Colonic mucosa (tissue), 4 donors: ENCODE data around the gene PTPRN2. TPM values are rescaled to one million over a fixed set of nuclear protein-coding genes. Genes with fewer than 3 reads are reported as not detected.
"Not testable (repeated sequence)": the region's sequence is repeated elsewhere in the genome, so short reads cannot be mapped to it uniquely, and the experiment has no call there.

Experiments
- DNase-seq: peaks from one replicate; pipeline ENCODE4 v3.0.0-alpha.2; 2020
- H3K27ac ChIP-seq: fragments of 200-600 bp; one replicate; pipeline ENCODE4 v1.8.0; 2021
- H3K27me3 ChIP-seq: fragments of 200-600 bp; one replicate; pipeline ENCODE4 v1.8.0; 2021
- H3K36me3 ChIP-seq: fragments of 200-600 bp; one replicate; pipeline ENCODE4 v1.8.0; 2021
- H3K4me1 ChIP-seq: fragments of 200-600 bp; one replicate; pipeline ENCODE4 v1.8.0; 2021; ENCODE audit warnings: mild to moderate bottlenecking
- H3K4me3 ChIP-seq: fragments of 200-600 bp; one replicate; pipeline ENCODE4 v1.8.0; 2021
- H3K9ac ChIP-seq, 2 donors: one replicate each; pipeline ENCODE4 v1.7.0; 2013; ENCODE audit warnings: control low read depth in 2 of 2, low read depth in 2 of 2, low read length in 2 of 2
- H3K9me3 ChIP-seq: fragments of 200-600 bp; one replicate; pipeline ENCODE4 v1.8.0; 2021
- intact Hi-C: fragments of 100-400 bp; cut with DNase I; formaldehyde crosslinking; loops from one replicate; pipeline ENCODE4 v1.14.1; 2022
- total RNA-seq, 2 donors: library from RNA; stranded (reverse); fragmentation: NEBNext Ultra II Directional in 1 of 2; extraction: Animal tissue kit (Norgen Biotek cat#: 25700) in 1 of 2; gene quantifications; one replicate each; pipeline ENCODE4 v1.2.1, GENCODE V29; 2021
- TF ChIP-seq, protein P1 (sequence below): fragments of 200-600 bp; IDR thresholded peaks from one replicate; pipeline ENCODE4 v1.8.0; 2022; ENCODE audit warnings: antibody characterized with exemption, mild to moderate bottlenecking
- donor health status: healthy.
- donor health status: DM: no; HTN: no; CAD: no.
- donor health status: DM: no; HTN: no; CAD: no.

PTPRN2 gene
- total RNA-seq, 2 donors from 2014 or later: 14.7 to 21.6 TPM

DNA sequence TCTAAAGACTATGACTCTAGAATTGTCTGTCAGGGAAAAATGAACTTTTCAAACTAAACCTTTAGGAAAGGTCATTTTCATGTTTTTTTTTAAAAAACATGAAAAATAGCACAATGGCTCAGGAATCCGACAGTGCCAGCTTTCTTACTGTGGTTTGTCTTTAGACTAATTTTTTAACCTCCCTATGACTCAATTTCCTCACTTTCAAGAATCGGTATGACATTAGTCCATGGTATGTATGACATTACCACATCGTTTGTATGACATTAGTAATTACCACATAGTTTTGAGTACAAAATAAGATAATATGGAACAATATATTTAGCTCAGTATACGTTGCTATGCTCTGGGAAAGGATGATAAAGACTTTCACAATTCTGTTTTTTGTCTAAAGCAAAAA lies 383.2 kb downstream of the PTPRN2 start:
- TF ChIP-seq, protein P1, sequence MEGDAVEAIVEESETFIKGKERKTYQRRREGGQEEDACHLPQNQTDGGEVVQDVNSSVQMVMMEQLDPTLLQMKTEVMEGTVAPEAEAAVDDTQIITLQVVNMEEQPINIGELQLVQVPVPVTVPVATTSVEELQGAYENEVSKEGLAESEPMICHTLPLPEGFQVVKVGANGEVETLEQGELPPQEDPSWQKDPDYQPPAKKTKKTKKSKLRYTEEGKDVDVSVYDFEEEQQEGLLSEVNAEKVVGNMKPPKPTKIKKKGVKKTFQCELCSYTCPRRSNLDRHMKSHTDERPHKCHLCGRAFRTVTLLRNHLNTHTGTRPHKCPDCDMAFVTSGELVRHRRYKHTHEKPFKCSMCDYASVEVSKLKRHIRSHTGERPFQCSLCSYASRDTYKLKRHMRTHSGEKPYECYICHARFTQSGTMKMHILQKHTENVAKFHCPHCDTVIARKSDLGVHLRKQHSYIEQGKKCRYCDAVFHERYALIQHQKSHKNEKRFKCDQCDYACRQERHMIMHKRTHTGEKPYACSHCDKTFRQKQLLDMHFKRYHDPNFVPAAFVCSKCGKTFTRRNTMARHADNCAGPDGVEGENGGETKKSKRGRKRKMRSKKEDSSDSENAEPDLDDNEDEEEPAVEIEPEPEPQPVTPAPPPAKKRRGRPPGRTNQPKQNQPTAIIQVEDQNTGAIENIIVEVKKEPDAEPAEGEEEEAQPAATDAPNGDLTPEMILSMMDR: no peak
- Histone ChIP-seq H3K4me1 (no peaks in the 10 kb centered on the region), H3K36me3 (no peaks in the 10 kb centered on the region), H3K9ac (no peak overlapping the region), H3K9me3 (no peaks in the 10 kb centered on the region), H3K27me3 (no peaks in the 10 kb centered on the region), H3K27ac (no peak overlapping the region), H3K4me3 (no peak overlapping the region)
- intact Hi-C loops: no loop called here
- DNase-seq: no peak

DNA sequence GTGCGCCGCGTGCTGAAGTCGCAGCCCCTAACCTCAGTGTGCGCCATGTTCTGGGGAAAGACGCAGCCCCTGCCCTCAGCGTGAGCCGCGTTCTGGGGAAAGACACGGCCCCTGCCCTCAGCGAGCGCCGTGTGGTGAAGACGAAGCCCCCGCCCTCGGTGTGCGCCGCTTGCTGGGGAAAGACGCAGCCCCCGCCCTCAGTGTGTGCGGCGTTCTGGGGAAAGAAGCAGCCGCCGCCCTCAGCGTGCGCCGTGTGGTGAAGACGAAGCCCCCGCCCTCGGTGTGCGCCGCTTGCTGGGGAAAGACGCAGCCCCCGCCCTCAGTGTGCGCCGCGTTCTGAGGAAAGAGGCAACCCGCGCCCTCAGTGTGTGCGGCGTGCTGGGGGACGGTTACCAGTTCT lies 383.7 kb downstream of the PTPRN2 start:
- H3K36me3 ChIP-seq, H3K4me3 ChIP-seq, H3K9ac ChIP-seq, DNase-seq, H3K9me3 ChIP-seq, H3K27ac ChIP-seq, H3K27me3 ChIP-seq, intact Hi-C loops, H3K4me1 ChIP-seq: not testable (repeated sequence)

DNA sequence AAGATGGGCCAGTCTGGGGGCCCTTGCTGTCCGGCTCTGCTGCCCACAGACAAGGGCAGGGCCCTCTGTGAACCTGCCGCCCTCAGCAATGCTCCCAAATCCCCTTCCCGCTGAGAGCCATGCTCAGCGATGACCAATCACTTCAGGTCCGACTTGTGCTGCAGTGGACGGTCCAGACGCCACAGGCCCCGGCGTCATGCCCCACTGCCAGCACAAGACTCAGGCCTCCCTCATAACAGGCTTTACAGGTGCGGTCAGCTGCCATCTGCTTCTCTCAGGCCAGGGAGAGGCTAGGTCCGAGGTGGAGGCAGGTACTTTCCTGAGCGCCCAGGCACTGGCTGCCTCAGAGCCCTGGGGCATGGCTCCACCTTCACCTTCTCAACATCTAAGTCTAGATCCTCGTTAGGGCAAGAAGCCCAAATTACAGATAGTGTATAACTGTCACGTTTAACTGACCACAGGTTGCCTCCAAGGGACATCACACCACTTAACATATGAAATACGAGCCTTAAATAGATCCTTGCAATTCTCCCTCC lies 393.2 kb downstream of the PTPRN2 start:
- TF ChIP-seq, protein P1: no peak
- Histone ChIP-seq H3K4me3 (no peak overlapping the region), H3K27me3 (no peaks in the 10 kb centered on the region), H3K27ac (no peak overlapping the region), H3K4me1 (no peaks in the 10 kb centered on the region), H3K36me3 (no peaks in the 10 kb centered on the region), H3K9ac (no peak overlapping the region), H3K9me3 (no peaks in the 10 kb centered on the region)
- intact Hi-C loops: no loop called here
- no peak for DNase-seq

DNA sequence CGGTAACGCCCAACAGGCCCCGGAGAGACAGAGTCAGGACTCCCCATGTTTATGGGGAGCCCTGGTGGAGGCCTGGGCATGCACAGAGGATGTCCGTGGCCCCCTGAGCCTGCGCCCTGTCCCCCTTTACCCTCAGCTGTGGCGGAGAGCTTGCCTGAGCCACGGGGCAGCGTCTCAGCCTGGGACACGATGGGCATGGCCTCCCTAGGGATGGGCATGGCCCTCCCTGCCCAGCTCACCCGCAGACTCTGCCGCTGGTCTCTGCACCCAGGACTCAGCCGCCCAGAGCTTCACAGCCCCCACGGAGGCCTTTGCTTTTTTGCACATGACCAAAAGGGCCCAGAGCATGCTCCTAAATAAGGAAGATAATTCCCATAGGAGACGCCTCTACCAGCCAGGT lies 394.2 kb downstream of the PTPRN2 start:
- Histone ChIP-seq H3K4me1 (no peaks in the 10 kb centered on the region), H3K9ac (no peak overlapping the region), H3K36me3 (no peaks in the 10 kb centered on the region), H3K27ac (no peak overlapping the region), H3K4me3 (no peak overlapping the region), H3K27me3 (no peaks in the 10 kb centered on the region), H3K9me3 (no peaks in the 10 kb centered on the region)
- TF ChIP-seq, protein P1: no peak
- no peak for DNase-seq
- intact Hi-C loops: no loop called here

DNA sequence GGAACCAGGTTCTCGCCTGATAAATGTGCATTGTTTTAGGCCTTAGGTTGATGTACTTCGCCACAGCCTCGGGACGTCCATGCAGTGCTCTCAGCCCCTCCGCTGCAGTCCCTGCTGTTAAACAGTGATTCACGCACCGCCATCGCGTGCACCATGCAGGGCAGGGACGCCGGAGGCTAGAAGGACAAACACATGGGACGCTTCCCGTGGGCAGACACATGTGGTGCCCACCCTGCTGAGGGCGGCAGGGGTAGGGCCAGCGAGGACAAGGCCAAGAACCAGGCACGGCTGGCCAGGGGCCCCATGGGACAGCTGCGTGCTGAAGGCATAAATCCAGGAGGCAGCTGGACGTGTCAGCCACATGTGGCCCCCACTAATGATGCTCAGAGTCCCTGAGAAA lies 394.7 kb downstream of the PTPRN2 start:
- Histone ChIP-seq H3K9me3 (no peaks in the 10 kb centered on the region), H3K4me3 (no peak overlapping the region), H3K27me3 (no peaks in the 10 kb centered on the region), H3K4me1 (no peaks in the 10 kb centered on the region), H3K36me3 (no peaks in the 10 kb centered on the region), H3K27ac (no peak overlapping the region), H3K9ac (no peak overlapping the region)
- DNase-seq: no peak
- intact Hi-C loops: no loop called here
- TF ChIP-seq, protein P1: no peak

DNA sequence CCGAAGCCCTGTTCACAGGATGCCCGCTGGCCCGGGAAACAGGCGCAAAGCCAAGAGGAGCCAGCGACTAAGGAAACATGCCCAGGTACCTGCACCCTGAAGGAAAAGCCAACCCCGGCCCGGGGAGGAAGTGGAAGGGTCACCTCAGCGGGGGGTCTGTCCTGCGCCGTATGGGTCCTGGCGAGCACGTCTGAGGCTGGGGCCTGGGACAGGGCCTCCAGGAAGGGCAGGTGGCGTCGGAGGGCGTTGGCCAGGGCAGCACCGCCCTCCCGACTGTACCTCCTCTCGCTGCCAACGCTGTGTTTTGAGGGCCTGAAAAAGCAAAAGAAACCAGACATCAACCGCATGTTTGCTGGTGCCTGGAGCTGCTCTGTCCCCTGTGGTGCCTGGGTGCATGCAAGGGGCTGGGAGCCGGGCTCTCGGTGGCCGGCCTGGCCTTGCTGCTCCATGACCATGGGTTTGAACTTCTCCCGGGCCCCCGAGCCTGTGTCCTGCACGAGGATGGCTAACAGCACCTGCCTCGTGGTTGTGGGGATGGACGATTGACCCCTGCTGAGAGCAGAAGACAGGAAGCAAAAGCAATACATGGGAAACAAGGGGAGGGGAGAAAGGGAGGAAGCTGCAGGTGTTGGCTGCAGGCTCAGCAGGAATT lies 395.3 kb downstream of the PTPRN2 start:
- no peaks in the 10 kb centered on the region for H3K4me1 ChIP-seq
- no peak overlapping the region for H3K27ac ChIP-seq
- TF ChIP-seq, protein P1: no peak
- no peaks in the 10 kb centered on the region for H3K36me3 ChIP-seq
- no peak for DNase-seq
- H3K4me3 ChIP-seq: no peak overlapping the region
- H3K9me3 ChIP-seq: no peaks in the 10 kb centered on the region
- intact Hi-C loops: no loop called here
- no peaks in the 10 kb centered on the region for H3K27me3 ChIP-seq
- H3K9ac ChIP-seq: no peak overlapping the region
